ENCODE measurements around the gene GPR146. TPM values are rescaled to one million over a fixed set of nuclear protein-coding genes. Genes with fewer than 3 reads are reported as not detected.
A peak's percentile ranks its signal among the peaks of the same experiment; 100 is the strongest.

GPR146 gene
- total RNA-seq, 2 experiments from 2014 or later: 9.9 to 13.7 TPM

- CTCF ChIA-PET: interaction anchor here (0.8 to 2.3 kb wide), 3 partner anchors 10 to 62 kb away, joined by 4 to 5 read pairs (median 4); partner anchors contain the start of gene GPR146
- H3K4me1 ChIP-seq (ENCODE audit: insufficient read depth, low read length): peaks cover 59% of the 10 kb centered on the region
- intact Hi-C loops (cut with DNase I, micrococcal nuclease): no loop called here
- H3K36me3 ChIP-seq (ENCODE audit: insufficient read depth, low read length): peaks cover 5% of the 10 kb centered on the region
- DNase-seq: peak; percentile 33 to 80 (median 65)
- Mint-ChIP-seq H3K4me3 (peak overlapping the region; percentile 95), H3K27ac (peak overlapping the region; percentile 86), H3K27me3 (no peaks in the 10 kb centered on the region), H3K36me3 (ENCODE audit: low read depth) (peaks cover 22% of the 10 kb centered on the region), H3K4me1 (ENCODE audit: low read depth) (peaks cover 38% of the 10 kb centered on the region), H3K9me3 (no peaks in the 10 kb centered on the region)
- ATAC-seq (ENCODE audit: poor library complexity): peak; percentile 78
- POLR2A ChIA-PET: interaction anchor here (1.8 to 2.3 kb wide), 4 partner anchors 10 to 83 kb away, joined by 6 to 11 read pairs (median 10); partner anchors contain the start of genes COX19 and GPR146
- H3K27me3 ChIP-seq (ENCODE audit: control insufficient read depth in 1 of 2, insufficient read depth in 2 of 2, low read length in 2 of 2): no peaks in the 10 kb centered on the region
- peak overlapping the region; percentile 53 for H3K4me3 ChIP-seq (ENCODE audit: low read length)
- H3K27ac ChIP-seq (ENCODE audit: low read depth in 1 of 2, low read length in 2 of 2): peak overlapping the region in 1 of 2 donors; percentile 46
- H3K9me3 ChIP-seq (ENCODE audit: control insufficient read depth in 1 of 2, insufficient read depth in 1 of 2, low read length in 2 of 2): no peaks in the 10 kb centered on the region
- TF ChIP-seq CTCF (IDR thresholded peaks at IDR 0.05): no peak
Observed at GRCh38 chr7:1054861-1055450, 10.6 kb downstream of the GPR146 start.

GRCh38 chr7:1055491-1055955 lies 11.2 kb downstream of the GPR146 start:
- TF ChIP-seq CTCF (IDR thresholded peaks at IDR 0.05): no peak
- H3K36me3 Mint-ChIP-seq (ENCODE audit: low read depth): peaks cover 22% of the 10 kb centered on the region
- H3K9me3 Mint-ChIP-seq: no peaks in the 10 kb centered on the region
- peaks cover 33% of the 10 kb centered on the region for H3K4me1 Mint-ChIP-seq (ENCODE audit: low read depth)
- POLR2A ChIA-PET: interaction anchor here (2.0 to 2.3 kb wide), 3 partner anchors 10 to 80 kb away, joined by 8 to 11 read pairs (median 11); partner anchors contain the start of genes COX19 and GPR146
- H3K27me3 ChIP-seq (ENCODE audit: control insufficient read depth in 1 of 2, insufficient read depth in 2 of 2, low read length in 2 of 2): no peaks in the 10 kb centered on the region
- ATAC-seq (ENCODE audit: poor library complexity) (peak; percentile 9), DNase-seq (peak in 1 of 14 experiments; percentile 11)
- H3K27me3 Mint-ChIP-seq: no peaks in the 10 kb centered on the region
- H3K9me3 ChIP-seq (ENCODE audit: control insufficient read depth in 1 of 2, insufficient read depth in 1 of 2, low read length in 2 of 2): no peaks in the 10 kb centered on the region
- CTCF ChIA-PET: interaction anchor here (0.8 to 2.3 kb wide), 2 partner anchors 10 to 62 kb away, joined by 4 to 5 read pairs; no protein-coding TSS in a partner anchor
- peak overlapping the region; percentile 86 for H3K27ac Mint-ChIP-seq
- H3K4me3 ChIP-seq (ENCODE audit: low read length): peak overlapping the region; percentile 53
- intact Hi-C loops (cut with DNase I, micrococcal nuclease): no loop called here
- H3K4me1 ChIP-seq (ENCODE audit: insufficient read depth, low read length): peaks cover 59% of the 10 kb centered on the region
- H3K4me3 Mint-ChIP-seq: peak overlapping the region; percentile 95
- no peak overlapping the region for H3K27ac ChIP-seq (ENCODE audit: low read depth in 1 of 2, low read length in 2 of 2)
- H3K36me3 ChIP-seq (ENCODE audit: insufficient read depth, low read length): peaks cover 2% of the 10 kb centered on the region

- Histone ChIP-seq H3K27me3 (ENCODE audit: control insufficient read depth in 1 of 2, insufficient read depth in 2 of 2, low read length in 2 of 2) (no peaks in the 10 kb centered on the region), H3K27ac (ENCODE audit: low read depth in 1 of 2, low read length in 2 of 2) (no peak overlapping the region), H3K9me3 (ENCODE audit: control insufficient read depth in 1 of 2, insufficient read depth in 1 of 2, low read length in 2 of 2) (no peaks in the 10 kb centered on the region), H3K4me1 (ENCODE audit: insufficient read depth, low read length) (peaks cover 57% of the 10 kb centered on the region), H3K4me3 (ENCODE audit: low read length) (peak overlapping the region; percentile 53), H3K36me3 (ENCODE audit: insufficient read depth, low read length) (no peaks in the 10 kb centered on the region)
- Mint-ChIP-seq H3K9me3 (no peaks in the 10 kb centered on the region), H3K27ac (peak overlapping the region; percentile 86), H3K27me3 (no peaks in the 10 kb centered on the region), H3K4me1 (ENCODE audit: low read depth) (peaks cover 33% of the 10 kb centered on the region), H3K4me3 (peak overlapping the region; percentile 95), H3K36me3 (ENCODE audit: low read depth) (peaks cover 22% of the 10 kb centered on the region)
- DNase-seq: peak in 1 of 14 experiments; percentile 47
- intact Hi-C loops (cut with DNase I, micrococcal nuclease): no loop called here
- TF ChIP-seq CTCF (IDR thresholded peaks at IDR 0.05): no peak
- no peak for ATAC-seq (ENCODE audit: poor library complexity)
- CTCF ChIA-PET: interaction anchor here (0.8 to 2.3 kb wide), 2 partner anchors 9 to 63 kb away, joined by 4 to 5 read pairs; no protein-coding TSS in a partner anchor
- POLR2A ChIA-PET: interaction anchor here (2.0 to 2.3 kb wide), 3 partner anchors 9 to 81 kb away, joined by 8 to 11 read pairs (median 11); partner anchors contain the start of genes COX19 and GPR146
Observed at GRCh38 chr7:1055956-1056784, 11.8 kb downstream of the GPR146 start.

Data from CD4-positive, alpha-beta T cell (primary cell).